Endothelial cell of umbilical vein (primary cell): ENCODE measurements around the gene COL5A3. TPM values are rescaled to one million over a fixed set of nuclear protein-coding genes. Genes with fewer than 3 reads are reported as not detected.

ENCODE experiments used
- BruUV-seq: library from RNA; stranded (reverse); fragments of 400-500 nt; replicated peaks from 2 replicates; lab custom pipeline; 2021; lab: Mats Ljungman, UMichigan
- CTCF ChIA-PET: fragments of 300-600, 350-600 bp; sonication (Branson Sonifier 250); formaldehyde crosslinking; loops from one replicate; lab custom pipeline; 2021; ENCODE audit warnings: antibody characterized with exemption, inconsistent platforms; lab: Charles Lee
- POLR2A ChIA-PET: fragments of 300-600, 350-600 bp; sonication (Branson Sonifier 250); formaldehyde crosslinking; loops from one replicate; lab custom pipeline; 2021; ENCODE audit warnings: antibody characterized with exemption, inconsistent platforms; lab: Charles Lee
- DNase-seq: peaks from one replicate; pipeline ENCODE4 v3.0.0-alpha.2; 2011; ENCODE audit warnings: low read depth, low spot score
- FAIRE-seq: peaks from 2 replicates; lab custom pipeline; 2011; peaks lifted over from hg19 to GRCh38; lab: Jason Lieb, UNC
- H2AFZ ChIP-seq: 2 replicates; pipeline ENCODE4 v1.6.0; 2012; ENCODE audit warnings: low read depth, low read length, control low read depth, inconsistent platforms
- H3K27ac ChIP-seq: 2 replicates; pipeline ENCODE4 v1.5.1; 2011; ENCODE audit warnings: low read depth, mild to moderate bottlenecking, control low read depth, low read length, moderate library complexity; ENCODE audit not compliant: insufficient read depth
- H3K27me3 ChIP-seq, 2 experiments: 2 replicates each; pipeline versions ENCODE4 v1.6.0 to v1.6.1; 2011; ENCODE audit warnings: low read length in 2 of 2, mixed read lengths in 1 of 2; ENCODE audit not compliant: control insufficient read depth in 2 of 2, insufficient read depth in 2 of 2
- H3K36me3 ChIP-seq, 2 experiments: 2 replicates in 1 of 2; 3 replicates in 1 of 2; pipeline ENCODE4 v1.5.1; 2011; ENCODE audit warnings: low read length in 2 of 2, mild to moderate bottlenecking in 1 of 2, moderate library complexity in 1 of 2; ENCODE audit not compliant: control insufficient read depth in 2 of 2, insufficient read depth in 2 of 2; ENCODE audit errors: extremely low read depth in 1 of 2
- H3K4me1 ChIP-seq: 3 replicates; pipeline ENCODE4 v1.5.1; 2011; ENCODE audit warnings: mild to moderate bottlenecking, low read length; ENCODE audit not compliant: control insufficient read depth, insufficient read depth; ENCODE audit errors: extremely low read depth
- H3K4me2 ChIP-seq: 2 replicates; pipeline ENCODE4 v1.6.1; 2011; ENCODE audit warnings: low read length, control low read depth, mixed read lengths; ENCODE audit not compliant: insufficient read depth
- H3K4me3 ChIP-seq, 3 experiments: fragments of 200-600 bp in 1 of 3; sonication (generic), shearing (Covaris generic) in 1 of 3; replicated peaks in 1 of 3; 2 replicates each; pipeline ENCODE4 v1.5.1; 2011 to 2016; ENCODE audit warnings: control low read depth in 3 of 3, low read length in 3 of 3, mild to moderate bottlenecking in 2 of 3, inconsistent platforms in 1 of 3, low read depth in 1 of 3, moderate library complexity in 1 of 3; ENCODE audit not compliant: insufficient read depth in 1 of 3
- H3K79me2 ChIP-seq: 2 replicates; pipeline ENCODE4 v1.6.0; 2012; ENCODE audit warnings: low read length, inconsistent platforms; ENCODE audit not compliant: control insufficient read depth, insufficient read depth
- H3K9ac ChIP-seq: replicated peaks from 2 replicates; pipeline ENCODE3; 2011; ENCODE audit warnings: low read length, control low read depth; ENCODE audit not compliant: insufficient read depth; ENCODE audit errors: extremely low read depth
- H3K9me1 ChIP-seq: replicated peaks from 3 replicates; pipeline ENCODE4 v1.6.0; 2011; ENCODE audit warnings: mild to moderate bottlenecking, low read length; ENCODE audit not compliant: control insufficient read depth, insufficient read depth; ENCODE audit errors: extremely low read depth
- H3K9me3 ChIP-seq: replicated peaks from 2 replicates; pipeline ENCODE4 v1.5.1; 2012; ENCODE audit warnings: low read length, inconsistent platforms; ENCODE audit not compliant: control insufficient read depth, insufficient read depth
- H4K20me1 ChIP-seq: replicated peaks from 2 replicates; pipeline ENCODE3; 2011; ENCODE audit warnings: mild to moderate bottlenecking, low read length; ENCODE audit not compliant: control insufficient read depth, insufficient read depth; ENCODE audit errors: extremely low read depth
- EZH2 ChIP-seq: IDR thresholded peaks from 2 replicates; pipeline ENCODE4 v1.6.1; 2012; ENCODE audit warnings: borderline replicate concordance, low read depth, mild to moderate bottlenecking, moderate library complexity, low read length, inconsistent platforms; ENCODE audit not compliant: severe bottlenecking
- FOS ChIP-seq: IDR thresholded peaks from 2 replicates; pipeline ENCODE4 v1.6.1; 2011; ENCODE audit warnings: mild to moderate bottlenecking, low read length, moderate library complexity, borderline replicate concordance; ENCODE audit not compliant: insufficient read depth
- GATA2 ChIP-seq: IDR thresholded peaks from 2 replicates; pipeline ENCODE4 v1.7.0; 2011; ENCODE audit warnings: low read depth, mild to moderate bottlenecking, moderate library complexity, mixed read lengths, low read length; ENCODE audit not compliant: insufficient read length, insufficient read depth
- JUN ChIP-seq: IDR thresholded peaks from 2 replicates; pipeline ENCODE4 v1.6.1; 2011; ENCODE audit warnings: borderline replicate concordance, low read depth; ENCODE audit not compliant: insufficient read length, insufficient read depth
- MYC ChIP-seq: IDR thresholded peaks from one replicate; pipeline ENCODE4 v1.6.1; 2011; ENCODE audit warnings: mild to moderate bottlenecking, low read depth, low read length
- POLR2A ChIP-seq: IDR thresholded peaks from 2 replicates; pipeline ENCODE4 v1.6.1; 2012; ENCODE audit warnings: low read depth, mild to moderate bottlenecking, control low read depth, low read length
- POLR2AphosphoS5 ChIP-seq: IDR thresholded peaks from 2 replicates; pipeline ENCODE4 v1.6.1; 2012; ENCODE audit warnings: low read depth, mild to moderate bottlenecking, control low read depth, low read length, moderate library complexity; ENCODE audit not compliant: insufficient read depth
- dilution Hi-C: fragments of 300-500 bp; cut with MboI; formaldehyde crosslinking; loops from one replicate; pipeline ENCODE4 v1.15.0; 2019; ENCODE audit warnings: low sequenced_read_pairs; ENCODE audit not compliant: extremely low pct_ligation_motif_present
- intact Hi-C: fragments of 100-400 bp; cut with micrococcal nuclease; formaldehyde crosslinking; loops from one replicate; pipeline ENCODE4 v1.10.0; 2022
- polyA plus RNA-seq, 4 experiments: library from polyadenylated mRNA; depleted of rRNA in 3 of 4; stranded (reverse) in 3 of 4; unstranded in 1 of 4; fragments of >200 nt; gene quantifications; 2 replicates each; pipeline versions ENCODE4 v1.2.1 to v1.2.3, GENCODE V29; 2011 to 2012; ENCODE audit warnings: missing spikeins in 1 of 4
- total RNA-seq: library from RNA; stranded (reverse); gene quantifications from 2 replicates; pipeline ENCODE4 v1.2.3, GENCODE V29; 2021
- TF ChIP-seq, protein P1 (sequence below), 2 donors: IDR thresholded peaks; 1 replicate in 1 of 2; 2 replicates in 1 of 2; pipeline ENCODE4 v1.5.1; 2011; ENCODE audit warnings: low read length in 2 of 2, mild to moderate bottlenecking in 2 of 2, moderate library complexity in 2 of 2, control low read depth in 1 of 2, inconsistent platforms in 1 of 2, low read depth in 1 of 2; ENCODE audit not compliant: insufficient read depth in 1 of 2; ENCODE audit errors: extremely low read depth in 1 of 2
- TF ChIP-seq, protein P2 (sequence below): IDR thresholded peaks from 2 replicates; pipeline ENCODE4 v1.6.1; 2011; ENCODE audit not compliant: insufficient read depth, insufficient read length

COL5A3 gene
- total and polyA plus RNA-seq, 2 donors (not counting 3 experiments of a cell fraction or from before 2014, with no cell fraction given): not detected

GRCh38 chr19:9970481-9970880 lies 39.8 kb downstream of the COL5A3 start:
- TF ChIP-seq EZH2 (no peak), GATA2 (no peak), POLR2AphosphoS5 (no peak), MYC (no peak), JUN (no peak), FOS (no peak), POLR2A (no peak)
- TF ChIP-seq, protein P1, sequence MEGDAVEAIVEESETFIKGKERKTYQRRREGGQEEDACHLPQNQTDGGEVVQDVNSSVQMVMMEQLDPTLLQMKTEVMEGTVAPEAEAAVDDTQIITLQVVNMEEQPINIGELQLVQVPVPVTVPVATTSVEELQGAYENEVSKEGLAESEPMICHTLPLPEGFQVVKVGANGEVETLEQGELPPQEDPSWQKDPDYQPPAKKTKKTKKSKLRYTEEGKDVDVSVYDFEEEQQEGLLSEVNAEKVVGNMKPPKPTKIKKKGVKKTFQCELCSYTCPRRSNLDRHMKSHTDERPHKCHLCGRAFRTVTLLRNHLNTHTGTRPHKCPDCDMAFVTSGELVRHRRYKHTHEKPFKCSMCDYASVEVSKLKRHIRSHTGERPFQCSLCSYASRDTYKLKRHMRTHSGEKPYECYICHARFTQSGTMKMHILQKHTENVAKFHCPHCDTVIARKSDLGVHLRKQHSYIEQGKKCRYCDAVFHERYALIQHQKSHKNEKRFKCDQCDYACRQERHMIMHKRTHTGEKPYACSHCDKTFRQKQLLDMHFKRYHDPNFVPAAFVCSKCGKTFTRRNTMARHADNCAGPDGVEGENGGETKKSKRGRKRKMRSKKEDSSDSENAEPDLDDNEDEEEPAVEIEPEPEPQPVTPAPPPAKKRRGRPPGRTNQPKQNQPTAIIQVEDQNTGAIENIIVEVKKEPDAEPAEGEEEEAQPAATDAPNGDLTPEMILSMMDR (IDR thresholded peaks at IDR 0.05; ENCODE audit: extremely low read depth in 1 of 2, insufficient read depth in 1 of 2, low read depth in 1 of 2, low read length in 2 of 2): no peak
- TF ChIP-seq, protein P2, sequence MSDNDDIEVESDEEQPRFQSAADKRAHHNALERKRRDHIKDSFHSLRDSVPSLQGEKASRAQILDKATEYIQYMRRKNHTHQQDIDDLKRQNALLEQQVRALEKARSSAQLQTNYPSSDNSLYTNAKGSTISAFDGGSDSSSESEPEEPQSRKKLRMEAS: no peak
- intact Hi-C loops (no loop called here), dilution Hi-C loops (no loop called here)
- H3K9ac ChIP-seq: no peak overlapping the region
- no peak for DNase-seq
- H2AFZ ChIP-seq: no peak overlapping the region
- FAIRE-seq: no peak
- ChIA-PET POLR2A (no interaction called here), CTCF (no interaction called here)
- no peaks in the 10 kb centered on the region for H3K79me2 ChIP-seq
- H3K4me1 ChIP-seq: no peaks in the 10 kb centered on the region
- H3K27ac ChIP-seq: no peak overlapping the region
- no peak overlapping the region for H3K4me3 ChIP-seq
- H3K36me3 ChIP-seq: no peaks in the 10 kb centered on the region
- no peaks in the 10 kb centered on the region for H3K9me3 ChIP-seq
- peaks cover 6 to 8% of the 10 kb centered on the region in 2 experiments for H3K27me3 ChIP-seq
- H4K20me1 ChIP-seq: no peaks in the 10 kb centered on the region
- no peak overlapping the region for H3K4me2 ChIP-seq
- BruUV-seq: no TSS peak
- H3K9me1 ChIP-seq: no peaks in the 10 kb centered on the region
